Measurements from ENCODE around the gene TREML2. TPM values are rescaled to one million over a fixed set of nuclear protein-coding genes. Genes with fewer than 3 reads are reported as not detected.

The TREML2 gene
- total and polyA plus RNA-seq, 2 of the 13 experiments (the other 11 are each of a cell fraction or from before 2014, with no cell fraction given) = not detected

DNA sequence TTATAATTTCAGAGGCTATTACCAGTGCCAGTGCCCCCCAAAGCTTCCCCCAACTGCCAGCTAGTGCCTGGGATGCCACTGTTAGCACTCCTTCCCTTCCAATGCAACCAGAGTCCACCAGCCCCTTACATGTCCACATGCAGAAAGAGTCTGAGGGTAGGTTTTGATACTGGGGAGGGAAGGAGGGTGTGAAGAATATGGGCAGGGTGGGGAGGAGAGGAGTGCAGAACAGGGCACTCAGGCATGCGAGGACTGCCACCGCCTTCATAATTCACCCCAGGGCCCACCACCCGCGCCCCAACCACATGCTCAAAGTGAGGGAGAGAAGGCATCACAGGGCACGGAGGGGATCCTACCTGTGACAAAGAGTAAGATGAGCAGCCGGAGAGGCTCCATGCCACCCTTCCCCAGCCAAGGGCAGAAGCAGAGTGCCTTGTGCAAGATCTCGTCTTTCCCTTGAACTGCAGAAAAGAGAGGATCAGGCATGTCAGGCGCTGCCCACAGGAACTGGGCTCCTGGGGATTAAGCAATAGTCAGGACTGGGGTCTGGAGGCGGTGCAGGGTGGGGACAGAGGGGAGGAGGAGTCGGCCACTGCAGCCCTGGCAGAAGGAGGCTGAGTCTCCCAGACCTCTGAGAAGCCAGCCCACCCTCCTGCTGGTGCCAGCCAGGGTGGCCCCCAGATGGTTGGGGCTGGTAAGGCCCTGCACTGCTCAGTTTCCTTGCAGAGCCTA is 38.1 kb downstream of the TREML2 start, which contains the start of gene TREM2:
Gene TREM2 (minus strand): TSS at position 430 of the 732 bp plus-strand sequence. CDS start 34 bp downstream, at position 396.
- ChIA-PET CTCF (ENCODE audit: low intra/inter-chr PET ratio, low total read pairs) (no interaction called here), POLR2A (no interaction called here)
- FAIRE-seq = no peak
- no peaks in the 10 kb centered on the region for H3K79me2 ChIP-seq (ENCODE audit: insufficient read depth, low read length)
- no peak within 1 kb of the TSS for H3K9ac ChIP-seq (ENCODE audit: insufficient read depth, low read depth, low read length)
- ATAC-seq = no peak
- H3K36me3 ChIP-seq (replicated peaks in 1 of 2; ENCODE audit: control insufficient read depth in 1 of 2, insufficient read depth in 2 of 2, low read length in 2 of 2) = no peaks in the 10 kb centered on the region
- 50% methylated on average over 9 of the region's 10 CpGs for WGBS (ENCODE audit: low lambda C conversion rate)
- H3K4me2 ChIP-seq (ENCODE audit: low read depth, low read length) = no peak within 1 kb of the TSS
- DNase-seq (ENCODE audit: low spot score) = no peak
- intact Hi-C loops (cut with micrococcal nuclease; ENCODE audit: unreplicated experiment) = no loop called here
- H2AFZ ChIP-seq (ENCODE audit: low read length) = no peak within 1 kb of the TSS
- no peak within 1 kb of the TSS for H3K27ac ChIP-seq (ENCODE audit: extremely low read length, insufficient read depth, low read length)
- in situ Hi-C loops (cut with HindIII; ENCODE audit: extremely low pct_ligation_motif_present, low pct_unique_long_range_greater_than_20kb) = no loop called here
- no peaks in the 10 kb centered on the region for H4K20me1 ChIP-seq (ENCODE audit: insufficient read depth, low read length)
- no peak within 1 kb of the TSS for H3K4me3 ChIP-seq (replicated peaks in 1 of 3; ENCODE audit: insufficient read depth in 1 of 3, low read depth in 2 of 3, low read length in 3 of 3)
- no peaks in the 10 kb centered on the region for H3K4me1 ChIP-seq (ENCODE audit: insufficient read depth, low read length)
- no peaks in the 10 kb centered on the region for H3K9me3 ChIP-seq (ENCODE audit: low read length)
- peaks cover 0 to 15% of the 10 kb centered on the region in 2 experiments; a peak in 1 of 5 replicates for H3K27me3 ChIP-seq (ENCODE audit: control insufficient read depth in 1 of 2, insufficient read depth in 2 of 2, low read length in 2 of 2)
- no TSS peak for BruUV-seq (replicated peaks)
- TF ChIP-seq TBL1XR1 (IDR thresholded peaks at IDR 0.05; ENCODE audit: borderline replicate concordance, low read length, partially characterized antibody) = no peak
- peak; percentile 13; the same call in 1 of the 2 replicates for TF ChIP-seq CEBPG (CRISPR knock-in tag; IDR thresholded peaks at IDR 0.05)
- peak; percentile 56; the same call in 1 of the 2 replicates for TF ChIP-seq CEBPB (IDR thresholded peaks at IDR 0.05; ENCODE audit: borderline replicate concordance, low read depth, low read length)
- TF ChIP-seq, protein P1, sequence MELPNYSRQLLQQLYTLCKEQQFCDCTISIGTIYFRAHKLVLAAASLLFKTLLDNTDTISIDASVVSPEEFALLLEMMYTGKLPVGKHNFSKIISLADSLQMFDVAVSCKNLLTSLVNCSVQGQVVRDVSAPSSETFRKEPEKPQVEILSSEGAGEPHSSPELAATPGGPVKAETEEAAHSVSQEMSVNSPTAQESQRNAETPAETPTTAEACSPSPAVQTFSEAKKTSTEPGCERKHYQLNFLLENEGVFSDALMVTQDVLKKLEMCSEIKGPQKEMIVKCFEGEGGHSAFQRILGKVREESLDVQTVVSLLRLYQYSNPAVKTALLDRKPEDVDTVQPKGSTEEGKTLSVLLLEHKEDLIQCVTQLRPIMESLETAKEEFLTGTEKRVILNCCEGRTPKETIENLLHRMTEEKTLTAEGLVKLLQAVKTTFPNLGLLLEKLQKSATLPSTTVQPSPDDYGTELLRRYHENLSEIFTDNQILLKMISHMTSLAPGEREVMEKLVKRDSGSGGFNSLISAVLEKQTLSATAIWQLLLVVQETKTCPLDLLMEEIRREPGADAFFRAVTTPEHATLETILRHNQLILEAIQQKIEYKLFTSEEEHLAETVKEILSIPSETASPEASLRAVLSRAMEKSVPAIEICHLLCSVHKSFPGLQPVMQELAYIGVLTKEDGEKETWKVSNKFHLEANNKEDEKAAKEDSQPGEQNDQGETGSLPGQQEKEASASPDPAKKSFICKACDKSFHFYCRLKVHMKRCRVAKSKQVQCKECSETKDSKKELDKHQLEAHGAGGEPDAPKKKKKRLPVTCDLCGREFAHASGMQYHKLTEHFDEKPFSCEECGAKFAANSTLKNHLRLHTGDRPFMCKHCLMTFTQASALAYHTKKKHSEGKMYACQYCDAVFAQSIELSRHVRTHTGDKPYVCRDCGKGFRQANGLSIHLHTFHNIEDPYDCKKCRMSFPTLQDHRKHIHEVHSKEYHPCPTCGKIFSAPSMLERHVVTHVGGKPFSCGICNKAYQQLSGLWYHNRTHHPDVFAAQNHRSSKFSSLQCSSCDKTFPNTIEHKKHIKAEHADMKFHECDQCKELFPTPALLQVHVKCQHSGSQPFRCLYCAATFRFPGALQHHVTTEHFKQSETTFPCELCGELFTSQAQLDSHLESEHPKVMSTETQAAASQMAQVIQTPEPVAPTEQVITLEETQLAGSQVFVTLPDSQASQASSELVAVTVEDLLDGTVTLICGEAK (IDR thresholded peaks at IDR 0.05) = no peak
- TF ChIP-seq, protein P1 (CRISPR knock-in tag; IDR thresholded peaks at IDR 0.05) = no peak
